ENCODE results near the gene PPP2R1B.

DNA sequence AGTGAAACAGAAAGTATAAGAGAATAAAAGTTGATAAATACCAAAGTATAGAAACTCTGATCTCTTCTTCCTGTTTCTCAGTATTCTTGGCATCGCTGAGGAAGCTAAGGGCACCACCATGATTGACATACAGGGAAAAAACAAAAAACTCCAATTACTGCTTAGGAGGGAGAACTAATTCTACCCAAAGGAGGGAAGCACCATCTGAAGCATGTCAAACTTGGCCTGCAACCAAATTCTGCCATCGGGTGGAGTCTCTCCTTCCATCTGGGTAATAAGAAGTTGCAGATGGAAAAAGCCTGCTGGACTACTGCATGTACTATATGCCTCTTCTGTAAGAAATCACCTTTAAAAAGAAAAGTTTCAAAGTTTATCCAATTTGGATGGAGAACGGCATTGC is 30.5 kb upstream of the PPP2R1B start:
- TF ChIP-seq, protein P1, sequence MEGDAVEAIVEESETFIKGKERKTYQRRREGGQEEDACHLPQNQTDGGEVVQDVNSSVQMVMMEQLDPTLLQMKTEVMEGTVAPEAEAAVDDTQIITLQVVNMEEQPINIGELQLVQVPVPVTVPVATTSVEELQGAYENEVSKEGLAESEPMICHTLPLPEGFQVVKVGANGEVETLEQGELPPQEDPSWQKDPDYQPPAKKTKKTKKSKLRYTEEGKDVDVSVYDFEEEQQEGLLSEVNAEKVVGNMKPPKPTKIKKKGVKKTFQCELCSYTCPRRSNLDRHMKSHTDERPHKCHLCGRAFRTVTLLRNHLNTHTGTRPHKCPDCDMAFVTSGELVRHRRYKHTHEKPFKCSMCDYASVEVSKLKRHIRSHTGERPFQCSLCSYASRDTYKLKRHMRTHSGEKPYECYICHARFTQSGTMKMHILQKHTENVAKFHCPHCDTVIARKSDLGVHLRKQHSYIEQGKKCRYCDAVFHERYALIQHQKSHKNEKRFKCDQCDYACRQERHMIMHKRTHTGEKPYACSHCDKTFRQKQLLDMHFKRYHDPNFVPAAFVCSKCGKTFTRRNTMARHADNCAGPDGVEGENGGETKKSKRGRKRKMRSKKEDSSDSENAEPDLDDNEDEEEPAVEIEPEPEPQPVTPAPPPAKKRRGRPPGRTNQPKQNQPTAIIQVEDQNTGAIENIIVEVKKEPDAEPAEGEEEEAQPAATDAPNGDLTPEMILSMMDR (IDR thresholded peaks at IDR 0.05; ENCODE audit: insufficient read depth, low read depth, low read length) = no peak
- no peak for TF ChIP-seq EZH2 (IDR thresholded peaks at IDR 0.05; ENCODE audit: insufficient read depth, low read length)

Measured in astrocyte (in vitro differentiated cells and primary cell).